Prostate gland (tissue), 2 donors: ENCODE measurements around the gene LNX1. TPM values are rescaled to one million over a fixed set of nuclear protein-coding genes. Genes with fewer than 3 reads are reported as not detected.

Experiments used
- DNase-seq: peaks from one replicate; pipeline ENCODE4 v3.0.0-alpha.2; 2019; ENCODE audit warnings: low spot score
- H3K27ac ChIP-seq, 2 donors: fragments of 200-600 bp; sonication (generic); 2 replicates each; pipeline ENCODE4 v1.5.1; 2017 to 2019
- H3K27me3 ChIP-seq: fragments of 200-600 bp; sonication (generic); replicated peaks from 2 replicates; pipeline ENCODE4 v1.5.1; 2019; ENCODE audit not compliant: insufficient read depth
- H3K36me3 ChIP-seq, 2 donors: fragments of 200-600 bp; sonication (generic); 1 replicate in 1 of 2; 2 replicates in 1 of 2; pipeline versions ENCODE4 v1.5.1 to v1.8.1; 2017 to 2019
- H3K4me1 ChIP-seq: fragments of 200-600 bp; sonication (generic); replicated peaks from 2 replicates; pipeline ENCODE4 v1.5.1; 2019
- H3K4me3 ChIP-seq, 2 donors: fragments of 200-600 bp; sonication (generic); 2 replicates each; pipeline ENCODE4 v1.5.1; 2017 to 2019
- H3K9me3 ChIP-seq: fragments of 200-600 bp; sonication (generic); 2 replicates; pipeline ENCODE4 v1.5.1; 2017
- CTCF ChIP-seq, 4 experiments: fragments of 200-600 bp in 2 of 4; fragments of 450-650 bp in 2 of 4; sonication (generic) in 2 of 4; IDR thresholded peaks; 1 replicate in 3 of 4; 2 replicates in 1 of 4; pipeline ENCODE4 v1.5.1; 2016 to 2019; ENCODE audit warnings: antibody characterized with exemption in 4 of 4, mild to moderate bottlenecking in 2 of 4, moderate library complexity in 2 of 4
- POLR2A ChIP-seq: fragments of 450-650 bp; IDR thresholded peaks from one replicate; pipeline ENCODE4 v1.6.1; 2016; ENCODE audit warnings: antibody characterized with exemption, mild to moderate bottlenecking
- POLR2AphosphoS5 ChIP-seq: sonication (generic); formaldehyde crosslinking; IDR thresholded peaks from one replicate; pipeline ENCODE4 v1.6.1; 2017; ENCODE audit warnings: antibody characterized with exemption
- WGBS: methylation state at CpG from one replicate; pipeline ENCODE4 v1.1.5; 2018; 5-methylcytosine and 5-hydroxymethylcytosine counted together
- intact Hi-C: fragments of 100-400 bp; cut with DNase I; formaldehyde crosslinking; loops from one replicate; pipeline ENCODE4 v1.14.2; 2022
- total RNA-seq, 2 donors: library from RNA; depleted of rRNA; stranded (reverse); fragments of >200 nt; gene quantifications; one replicate each; pipeline ENCODE4 v1.1.0, GENCODE V29; 2016

The LNX1 gene
- total RNA-seq, 2 donors from 2014 or later, result 13.1 to 13.2 TPM

DNA sequence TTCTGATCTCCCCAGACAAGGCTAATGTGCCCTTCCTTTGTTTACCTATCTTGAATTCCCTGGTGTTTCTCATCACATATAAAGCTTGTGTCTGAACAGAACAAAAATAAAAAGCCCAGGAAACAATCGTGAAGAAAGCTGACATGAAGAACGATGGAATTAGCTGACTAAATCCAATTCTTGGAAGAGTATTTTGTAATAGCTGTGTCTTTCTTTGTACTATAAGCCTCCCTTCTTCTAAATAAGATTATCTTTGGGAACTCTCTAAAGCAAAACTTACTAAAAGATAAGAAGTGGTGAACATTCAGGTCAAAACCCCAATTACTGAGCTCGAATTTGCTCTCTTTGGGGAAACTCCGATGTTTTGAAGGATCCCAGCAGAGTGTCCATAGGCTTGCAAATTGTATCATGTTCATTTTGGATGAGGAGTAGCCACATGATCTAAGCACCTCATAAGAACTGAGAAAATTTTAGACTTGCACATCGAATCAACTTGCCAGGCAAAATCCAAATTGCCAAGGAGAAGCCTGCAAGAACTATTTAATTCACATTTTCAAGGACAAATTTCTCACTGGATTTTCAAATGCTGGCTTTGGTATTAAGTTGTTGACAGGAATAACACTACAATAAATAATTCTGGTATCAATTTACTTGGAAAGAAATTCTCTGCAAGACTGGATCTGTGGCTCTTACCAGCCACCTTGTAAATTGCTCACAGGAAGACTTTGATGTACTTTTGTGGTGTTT lies 106.2 kb downstream of the LNX1 start:
- no peaks in the 10 kb centered on the region for H3K9me3 ChIP-seq
- 28% methylated on average over 5 of the region's 5 CpGs for WGBS
- intact Hi-C loops, result loop anchor here (10.0 kb wide), 1 partner anchor 740 kb away; the partner anchor contains the start of gene PDGFRA
- H3K4me3 ChIP-seq, result no peak overlapping the region
- H3K27ac ChIP-seq, result no peak overlapping the region
- H3K27me3 ChIP-seq, result no peaks in the 10 kb centered on the region
- peaks cover 4% of the 10 kb centered on the region for H3K4me1 ChIP-seq
- no peaks in the 10 kb centered on the region for H3K36me3 ChIP-seq
- DNase-seq, result no peak
- TF ChIP-seq POLR2A (no peak), POLR2AphosphoS5 (peak; percentile 19)

GRCh38 chr4:53483250-53483649 lies 108.0 kb downstream of the LNX1 start:
- Histone ChIP-seq H3K27ac (no peak overlapping the region), H3K36me3 (no peaks in the 10 kb centered on the region), H3K4me3 (no peak overlapping the region), H3K27me3 (no peaks in the 10 kb centered on the region), H3K4me1 (peaks cover 4% of the 10 kb centered on the region), H3K9me3 (no peaks in the 10 kb centered on the region)
- WGBS, result 100% methylated on average over 1 of the region's 1 CpG
- DNase-seq, result no peak
- TF ChIP-seq POLR2AphosphoS5 (no peak), POLR2A (no peak), CTCF (IDR thresholded peaks at IDR 0.05) (no peak)
- intact Hi-C loops, result loop anchor here (10.0 kb wide), 1 partner anchor 742 kb away; the partner anchor contains the start of gene PDGFRA

DNA sequence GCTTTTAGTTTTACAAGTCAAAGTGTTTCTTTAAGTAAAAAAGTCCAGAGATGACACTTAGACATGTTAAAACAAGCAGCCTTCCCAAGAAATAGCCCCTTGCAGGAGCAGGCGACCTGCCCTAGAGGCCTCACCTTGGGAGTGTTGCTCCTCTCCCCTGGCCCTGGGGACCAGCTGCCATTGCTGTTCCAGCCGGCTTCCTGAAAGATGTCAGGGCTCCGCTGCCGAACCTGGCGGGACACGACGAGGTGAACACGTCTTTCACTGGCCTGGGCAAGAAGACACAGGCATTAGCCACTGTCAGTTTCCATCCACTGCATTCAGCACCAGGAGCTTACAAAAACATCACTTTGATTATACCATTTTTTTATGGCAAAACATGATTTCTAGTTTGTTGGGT lies 109.7 kb downstream of the LNX1 start:
- intact Hi-C loops, result loop anchor here (10.0 kb wide), 1 partner anchor 743 kb away; the partner anchor contains the start of gene PDGFRA
- Histone ChIP-seq H3K4me1 (peaks cover 4% of the 10 kb centered on the region), H3K27ac (no peak overlapping the region), H3K27me3 (no peaks in the 10 kb centered on the region), H3K36me3 (no peaks in the 10 kb centered on the region), H3K4me3 (no peak overlapping the region), H3K9me3 (no peaks in the 10 kb centered on the region)
- WGBS, result 87% methylated on average over 8 of the region's 8 CpGs
- DNase-seq, result no peak
- no peak for TF ChIP-seq CTCF (IDR thresholded peaks at IDR 0.05)
- TF ChIP-seq POLR2AphosphoS5, result no peak
- TF ChIP-seq POLR2A, result no peak

GRCh38 chr4:53480909-53481308 lies 110.4 kb downstream of the LNX1 start:
- no peaks in the 10 kb centered on the region for H3K9me3 ChIP-seq
- DNase-seq, result no peak
- intact Hi-C loops, result loop anchor here (10.0 kb wide), 1 partner anchor 744 kb away; the partner anchor contains the start of gene PDGFRA
- H3K4me1 ChIP-seq, result peaks cover 4% of the 10 kb centered on the region
- no peak overlapping the region for H3K27ac ChIP-seq
- H3K36me3 ChIP-seq, result no peaks in the 10 kb centered on the region
- WGBS, result 88% methylated on average over 2 of the region's 2 CpGs
- no peaks in the 10 kb centered on the region for H3K27me3 ChIP-seq
- no peak for TF ChIP-seq CTCF (IDR thresholded peaks at IDR 0.05)
- TF ChIP-seq POLR2AphosphoS5, result no peak
- TF ChIP-seq POLR2A, result no peak
- no peak overlapping the region for H3K4me3 ChIP-seq

- WGBS, result 94% methylated on average over 5 of the region's 5 CpGs
- Histone ChIP-seq H3K9me3 (no peaks in the 10 kb centered on the region), H3K36me3 (no peaks in the 10 kb centered on the region), H3K27ac (no peak overlapping the region), H3K4me1 (no peaks in the 10 kb centered on the region), H3K27me3 (no peaks in the 10 kb centered on the region), H3K4me3 (no peak overlapping the region)
- TF ChIP-seq POLR2A, result no peak
- TF ChIP-seq CTCF (IDR thresholded peaks at IDR 0.05), result no peak
- TF ChIP-seq POLR2AphosphoS5, result no peak
- no peak for DNase-seq
- intact Hi-C loops, result loop anchor here (10.0 kb wide), 1 partner anchor 745 kb away; the partner anchor contains the start of gene PDGFRA
These were observed 111.4 kb downstream of the LNX1 start for GRCh38 chr4:53479736-53480525.
